ENCODE measurements around the gene CHRND.

- no peak for TF ChIP-seq CTCF (optimal IDR thresholded peaks at IDR 0.05 in 1 of 3, IDR thresholded peaks at IDR 0.05 in 1 of 3, conservative IDR thresholded peaks at IDR 0.05 in 1 of 3; ENCODE audit: extremely low read depth in 1 of 3, insufficient read depth in 2 of 3, low read length in 3 of 3)
- no peak for TF ChIP-seq EZH2 (IDR thresholded peaks at IDR 0.05; ENCODE audit: low read length)
Observed at GRCh38 chr2:232513353-232513752, 12.6 kb upstream of the CHRND start.

All from keratinocyte (primary cell).